GM12878 (cell line): ENCODE data around the gene ZFP36. TPM values are rescaled to one million over a fixed set of nuclear protein-coding genes. Genes with fewer than 3 reads are reported as not detected.

Experiments
- ATAC-seq: fragments of 200-7000 bp; cut with Tn5 transposase; 3 replicates; pipeline ENCODE4 v1.9.1; 2020; ENCODE audit warnings: mild to moderate bottlenecking, moderate library complexity
- BruUV-seq: library from RNA; stranded (reverse); fragments of 400-500 nt; replicated peaks from 2 replicates; lab custom pipeline; 2021; lab: Mats Ljungman, UMichigan
- CTCF ChIA-PET: fragments of 300-600 bp; sonication (Branson Sonifier 250); formaldehyde crosslinking; extraction: SDS; loops from one replicate; lab custom pipeline; 2021; ENCODE audit warnings: inconsistent platforms; lab: Yijun Ruan, JAX
- POLR2A ChIA-PET: fragments of 350-600 bp; formaldehyde crosslinking; extraction: SDS; loops from one replicate; lab custom pipeline; 2021; ENCODE audit warnings: inconsistent platforms; lab: Charles Lee
- RAD21 ChIA-PET: fragments of 300-600 bp; sonication (Branson Sonifier 250); formaldehyde crosslinking; loops from one replicate; lab custom pipeline; 2023; ENCODE audit warnings: antibody characterized with exemption; ENCODE audit not compliant: unreplicated experiment; lab: Charles Lee
- SMC1A ChIA-PET: fragments of 300-600 bp; sonication (Branson Sonifier 250); formaldehyde crosslinking; loops from one replicate; lab custom pipeline; 2023; ENCODE audit not compliant: unreplicated experiment, uncharacterized antibody; lab: Charles Lee
- DNase-seq: peaks from one replicate; pipeline ENCODE4 v3.0.0-alpha.2; 2011; ENCODE audit warnings: low read depth, low spot score
- FAIRE-seq: peaks from 3 replicates; lab custom pipeline; 2011; peaks lifted over from hg19 to GRCh38; lab: Jason Lieb, UNC
- H2AFZ ChIP-seq: 2 replicates; pipeline ENCODE4 v1.6.0; 2011; ENCODE audit warnings: low read depth, low read length, control low read depth; ENCODE audit not compliant: control insufficient read depth
- H3K27ac ChIP-seq: 2 replicates; pipeline ENCODE4 v1.5.1; 2011; ENCODE audit warnings: control low read depth; ENCODE audit not compliant: control insufficient read depth, insufficient read depth
- H3K27me3 ChIP-seq, 2 experiments: replicated peaks in 1 of 2; 2 replicates each; pipeline versions ENCODE4 v1.6.0 to v1.6.1; 2011; ENCODE audit warnings: low read length in 1 of 2; ENCODE audit not compliant: control insufficient read depth in 2 of 2, insufficient read depth in 2 of 2
- H3K36me3 ChIP-seq, 2 experiments: 2 replicates each; pipeline ENCODE4 v1.5.1; 2011; ENCODE audit warnings: low read length in 1 of 2; ENCODE audit not compliant: control insufficient read depth in 2 of 2, insufficient read depth in 2 of 2
- H3K4me1 ChIP-seq: 2 replicates; pipeline ENCODE4 v1.6.1; 2011; ENCODE audit warnings: mild to moderate bottlenecking, low read length, moderate library complexity, mixed read lengths; ENCODE audit not compliant: control insufficient read depth, insufficient read depth
- H3K4me2 ChIP-seq: 2 replicates; pipeline ENCODE4 v1.6.0; 2011; ENCODE audit warnings: control low read depth; ENCODE audit not compliant: control insufficient read depth, insufficient read depth
- H3K4me3 ChIP-seq: fragments of 200-600 bp; sonication (generic); 2 replicates; pipeline ENCODE4 v1.5.1; 2016
- H3K79me2 ChIP-seq: 2 replicates; pipeline ENCODE4 v1.6.0; 2011; ENCODE audit warnings: low read length; ENCODE audit not compliant: control insufficient read depth, insufficient read depth
- H3K9ac ChIP-seq: 2 replicates; pipeline ENCODE4 v1.8.0; 2011; ENCODE audit warnings: low read length, control low read depth, mixed read lengths; ENCODE audit not compliant: control insufficient read depth, insufficient read depth
- H3K9me3 ChIP-seq: replicated peaks from 3 replicates; pipeline ENCODE4 v1.5.1; 2011; ENCODE audit warnings: mild to moderate bottlenecking, low read length; ENCODE audit not compliant: control insufficient read depth, insufficient read depth
- H4K20me1 ChIP-seq: 2 replicates; pipeline ENCODE4 v1.6.0; 2011; ENCODE audit not compliant: control insufficient read depth, insufficient read depth
- BHLHE40 ChIP-seq, 2 experiments: fragments of 450-650 bp in 1 of 2; IDR thresholded peaks; 2 replicates each; pipeline ENCODE4 v1.6.1; 2011 to 2017; ENCODE audit warnings: low read depth in 2 of 2, borderline replicate concordance in 1 of 2, improper control_type of control experiment in 1 of 2, low read length in 1 of 2, mild to moderate bottlenecking in 1 of 2
- CBX5 ChIP-seq: sonication (generic); IDR thresholded peaks from 2 replicates; pipeline ENCODE4 v1.6.1; 2016; ENCODE audit warnings: low read depth, moderate library complexity, mild to moderate bottlenecking, inconsistent platforms
- ZBED1 ChIP-seq: IDR thresholded peaks from 2 replicates; pipeline ENCODE4 v1.6.1; 2016; ENCODE audit warnings: borderline replicate concordance
- WGBS: methylation state at CpG from one replicate; pipeline ENCODE4 v1.1.6; 2016; ENCODE audit warnings: low lambda C conversion rate; ENCODE audit not compliant: insufficient replicate concordance, insufficient coverage; ENCODE audit errors: missing lambda C conversion rate; 5-methylcytosine and 5-hydroxymethylcytosine counted together
- in situ Hi-C: fragments of 300-500 bp; cut with MboI; formaldehyde crosslinking; loops from 9 replicates; pipeline ENCODE4 v1.14.3; 2018; ENCODE audit warnings: mixed read lengths
- intact Hi-C: fragments of 100-400 bp; cut with micrococcal nuclease; formaldehyde crosslinking; loops from one replicate; pipeline ENCODE4 v1.14.2; 2022; ENCODE audit not compliant: unreplicated experiment
- polyA plus RNA-seq, 11 experiments: library from polyadenylated mRNA; depleted of rRNA in 4 of 11; unstranded in 6 of 11; stranded (reverse) in 5 of 11; fragments of >200 nt; fragmentation: Nextera tagmentation in 4 of 11; fragmentation: Illumina TruSeq in 1 of 11; extraction: Ambion mirVana in 4 of 11; extraction: Trizol in 1 of 11; gene quantifications; 1 replicate in 1 of 11; 2 replicates in 10 of 11; pipeline versions ENCODE4 v1.2.1 to v1.2.3, GENCODE V29; 2011 to 2016; ENCODE audit warnings: inconsistent platforms in 2 of 11, missing spikeins in 2 of 11, low read depth in 1 of 11
- total RNA-seq, 4 experiments: library from RNA; depleted of rRNA in 3 of 4; stranded (reverse); fragments of >200 nt in 3 of 4; fragmentation: Illumina TruSeq in 1 of 4; extraction: Trizol in 1 of 4; gene quantifications; 2 replicates each; pipeline versions ENCODE4 v1.2.1 to v1.2.3, GENCODE V29; 2013 to 2021

Gene ZFP36
- total and polyA plus RNA-seq, 10 of the 15 experiments (the other 5 are each of a cell fraction or from before 2014, with no cell fraction given): 5.3 to 55.0 (median 18.1) TPM

DNA sequence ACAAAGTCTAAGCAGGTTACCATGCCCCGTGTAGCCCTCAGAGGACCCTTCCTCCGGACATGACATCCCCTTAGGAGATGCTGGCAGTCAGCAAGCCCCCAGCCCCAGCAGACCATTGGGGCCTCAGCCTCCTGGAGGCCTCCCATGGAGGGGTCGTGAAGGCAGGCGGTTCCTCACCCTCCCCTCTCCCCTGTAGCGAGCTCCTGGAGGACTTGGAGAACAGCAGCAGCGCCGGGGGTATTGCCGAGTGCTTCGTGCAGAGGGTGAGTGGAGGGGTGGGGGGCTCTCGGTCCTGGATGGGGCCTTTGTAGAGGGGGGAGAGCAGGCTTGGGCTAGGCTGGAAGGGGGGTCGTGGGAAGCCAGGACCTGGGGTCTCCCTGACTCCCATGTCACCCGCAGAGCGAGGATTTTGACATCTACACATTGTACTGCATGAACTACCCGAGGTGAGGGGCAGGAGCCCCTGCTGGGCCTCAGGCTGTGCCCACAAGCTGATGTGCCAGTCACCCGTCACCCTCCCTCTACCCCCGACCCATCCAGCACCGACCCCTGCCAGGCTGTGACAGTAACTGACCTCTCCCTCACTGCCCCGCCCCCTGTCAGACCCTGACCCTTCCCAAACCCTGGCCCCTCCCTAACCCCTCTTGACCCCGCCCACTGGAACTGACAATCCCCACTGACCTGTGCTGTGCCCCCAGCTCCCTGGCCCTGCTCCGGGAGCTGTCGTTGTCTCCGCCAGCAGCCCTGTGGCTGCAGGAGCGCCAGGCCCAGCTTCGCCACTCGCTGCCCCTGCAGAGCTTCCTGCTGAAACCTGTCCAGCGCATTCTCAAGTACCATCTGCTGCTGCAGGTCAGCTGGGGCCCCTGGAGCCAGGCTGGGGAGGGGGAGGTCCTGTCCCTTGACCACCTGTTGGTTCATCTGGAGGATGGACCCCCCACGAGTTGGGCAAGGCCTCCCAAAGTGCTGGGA, 9.8 kb downstream of the ZFP36 start:
- Histone ChIP-seq H3K4me2 (no peak overlapping the region), H3K27ac (no peak overlapping the region), H3K36me3 (peaks cover 6 to 8% of the 10 kb centered on the region in 2 experiments; a peak in 3 of 4 replicates), H4K20me1 (no peaks in the 10 kb centered on the region), H2AFZ (no peak overlapping the region), H3K27me3 (no peaks in the 10 kb centered on the region), H3K4me3 (no peak overlapping the region), H3K4me1 (peaks cover 2% of the 10 kb centered on the region), H3K9ac (no peak overlapping the region), H3K79me2 (peaks cover 26% of the 10 kb centered on the region), H3K9me3 (no peaks in the 10 kb centered on the region)
- RAD21 ChIA-PET: interaction anchor here (1.3 kb wide), 1 partner anchor 19 kb away, joined by 3 read pairs; the partner anchor contains the start of gene RPS16
- intact Hi-C loops (loop anchor here (10.0 kb wide), 1 partner anchor 118 kb away; the partner anchor contains the start of gene EID2B), in situ Hi-C loops (no loop called here)
- POLR2A ChIA-PET: interaction anchor here (0.6 to 1.2 kb wide), 5 partner anchors 11 to 28 kb away, joined by 3 to 8 read pairs (median 3); no protein-coding TSS in a partner anchor
- SMC1A ChIA-PET: interaction anchor here (1.0 kb wide), 1 partner anchor 11 kb away, joined by 5 read pairs; no protein-coding TSS in a partner anchor
- WGBS: 83% methylated on average over 22 of the region's 27 CpGs
- CTCF ChIA-PET: interaction anchor here (1.0 kb wide), 1 partner anchor 20 kb away, joined by 3 read pairs; no protein-coding TSS in a partner anchor
- ATAC-seq (no peak), FAIRE-seq (no peak), DNase-seq (no peak)
- BruUV-seq: no TSS peak
- TF ChIP-seq BHLHE40 (IDR thresholded peaks at IDR 0.05; ENCODE audit: borderline replicate concordance in 1 of 2, low read depth in 2 of 2, low read length in 1 of 2) (no peak), ZBED1 (no peak), CBX5 (no peak)
